HG02870 (cell line): ENCODE data around the gene ZBTB38.
A peak's percentile ranks its signal among the peaks of the same experiment; 100 is the strongest.

Source experiments
- ATAC-seq: cut with Tn5 transposase; IDR thresholded peaks from one replicate; pipeline ENCODE4 v1.9.1; 2021; ENCODE audit warnings: mild to moderate bottlenecking, moderate library complexity; ENCODE audit not compliant: unreplicated experiment

ZBTB38 gene

GRCh38 chr3:141366285-141367037, 1.8 kb upstream of the ZBTB38 start:
- no peak for ATAC-seq

- no peak for ATAC-seq
Measured at GRCh38 chr3:141367038-141367730, 1.1 kb upstream of the ZBTB38 start.

GRCh38 chr3:141368925-141369794, 856 bp downstream of the ZBTB38 start:
- no peak for ATAC-seq

- ATAC-seq: peak; percentile 84
Measured at GRCh38 chr3:141370065-141370533, 1.8 kb downstream of the ZBTB38 start.

- ATAC-seq: peak; percentile 33
Measured at GRCh38 chr3:141371882-141372281, 3.6 kb downstream of the ZBTB38 start.

- ATAC-seq: no peak
Measured at GRCh38 chr3:141372656-141373055, 4.4 kb downstream of the ZBTB38 start.

GRCh38 chr3:141373232-141373631, 4.9 kb downstream of the ZBTB38 start:
- no peak for ATAC-seq

- no peak for ATAC-seq
Measured at GRCh38 chr3:141373768-141374526, 5.6 kb downstream of the ZBTB38 start.

- ATAC-seq: no peak
Measured at GRCh38 chr3:141375381-141376301, 7.3 kb downstream of the ZBTB38 start.

GRCh38 chr3:141377377-141377776, 9.1 kb downstream of the ZBTB38 start:
- ATAC-seq: no peak

GRCh38 chr3:141378556-141378955, 10.3 kb downstream of the ZBTB38 start:
- no peak for ATAC-seq

GRCh38 chr3:141379250-141379966, 11.1 kb downstream of the ZBTB38 start:
- peak; percentile 57 for ATAC-seq

- ATAC-seq: no peak
Measured at GRCh38 chr3:141380279-141380678, 12.0 kb downstream of the ZBTB38 start.

GRCh38 chr3:141380987-141381386, 12.7 kb downstream of the ZBTB38 start:
- ATAC-seq: no peak

GRCh38 chr3:141382571-141382970, 14.3 kb downstream of the ZBTB38 start:
- no peak for ATAC-seq

GRCh38 chr3:141383555-141384129, 15.3 kb downstream of the ZBTB38 start:
- ATAC-seq: no peak

GRCh38 chr3:141384157-141384556, 15.9 kb downstream of the ZBTB38 start:
- ATAC-seq: no peak

- ATAC-seq: no peak
Measured at GRCh38 chr3:141384575-141384974, 16.3 kb downstream of the ZBTB38 start.
